T-helper 1 cell treated with Interleukin-12 subunit alpha and Interleukin-12 subunit beta and Interleukin-4 antibody, amounts not matched to agents 30 ng/mL and 1 ng/mL, for 36 hours (primary cell): ENCODE results near the gene TMSB15B. TPM values are rescaled to one million over a fixed set of nuclear protein-coding genes. Genes with fewer than 3 reads are reported as not detected.

Source experiments
- total RNA-seq: library from RNA; stranded (reverse); gene quantifications from 2 replicates; pipeline ENCODE4 v1.2.3, GENCODE V29; 2022

The TMSB15B gene
- total RNA-seq, 1 donor from 2014 or later = 7.7 TPM

Other genes with a start within 250 kb of the TMSB15B start
- gene PLP1, start 185.8 kb upstream of the TMSB15B start, total RNA-seq = not detected in 2 replicates
- gene RAB9B, start 130.4 kb upstream of the TMSB15B start, total RNA-seq = 0.56 and 0.64 TPM in 2 replicates
- gene H2BW1, start 51.1 kb downstream of the TMSB15B start, total RNA-seq = not detected in 2 replicates
- gene H2BW2, start 77.3 kb downstream of the TMSB15B start, total RNA-seq = not detected in 2 replicates
- gene TMSB15C, start 113.6 kb downstream of the TMSB15B start, total RNA-seq = 3.3 and 4.6 TPM in 2 replicates
- 0.34 and 0.90 TPM in 2 replicates for gene ZCCHC18, start 149.9 kb downstream of the TMSB15B start, total RNA-seq
- gene SLC25A53, start 194.4 kb downstream of the TMSB15B start, total RNA-seq = 7.1 and 7.5 TPM in 2 replicates
- gene FAM199X, start 203.8 kb downstream of the TMSB15B start, total RNA-seq = 13.4 and 14.0 TPM in 2 replicates